Skin epidermis (tissue), 12 donors: ENCODE measurements around the gene CCNI.
"Not testable (repeated sequence)": the region's sequence is repeated elsewhere in the genome, so short reads cannot be mapped to it uniquely, and the experiment has no call there.

Experiments used
- H3K27ac ChIP-seq, 21 experiments: fragments of 200-600 bp; sonication (generic) in 11 of 21; one replicate each; pipeline ENCODE4 v1.5.0; 2020; ENCODE audit warnings: mild to moderate bottlenecking in 3 of 21, inconsistent platforms in 2 of 21, moderate library complexity in 2 of 21
- H3K4me3 ChIP-seq, 7 experiments: fragments of 200-600 bp; sonication (generic) in 2 of 7; one replicate each; pipeline ENCODE4 v1.5.0; 2020; ENCODE audit warnings: inconsistent platforms in 2 of 7, mild to moderate bottlenecking in 2 of 7, moderate library complexity in 1 of 7

The CCNI gene

DNA sequence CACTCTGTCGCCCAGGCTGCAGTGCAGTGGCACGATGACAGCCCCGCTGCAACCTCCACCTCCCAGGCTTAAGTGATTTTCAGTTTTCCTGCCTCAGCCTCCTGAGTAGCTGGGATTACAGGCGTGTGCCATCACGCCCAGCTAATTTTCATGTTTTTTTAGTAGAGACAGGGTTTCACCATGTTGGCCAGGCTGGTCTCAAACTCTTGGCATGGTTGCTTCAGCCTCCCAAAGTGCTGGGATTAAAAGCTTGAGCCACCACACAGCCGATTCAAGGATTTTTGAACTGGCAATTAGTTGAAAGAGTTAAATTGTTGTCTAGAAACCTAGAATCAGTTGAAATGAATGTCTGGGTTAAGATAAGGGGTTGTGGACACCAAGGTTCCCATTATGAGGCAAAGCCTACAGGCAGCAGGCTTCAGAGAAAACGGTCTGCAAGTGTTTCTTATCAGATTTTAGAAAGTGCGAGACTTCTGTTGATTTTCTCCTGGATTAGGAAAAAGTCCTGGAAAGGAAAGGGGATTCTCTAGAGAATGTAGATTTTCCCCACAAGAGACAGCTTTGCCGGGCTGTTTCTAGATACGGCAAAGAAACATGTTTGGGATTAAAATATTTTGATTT, 8.3 kb upstream of the CCNI start:
- Histone ChIP-seq H3K4me3 (no peak overlapping the region), H3K27ac (no peak overlapping the region)

DNA sequence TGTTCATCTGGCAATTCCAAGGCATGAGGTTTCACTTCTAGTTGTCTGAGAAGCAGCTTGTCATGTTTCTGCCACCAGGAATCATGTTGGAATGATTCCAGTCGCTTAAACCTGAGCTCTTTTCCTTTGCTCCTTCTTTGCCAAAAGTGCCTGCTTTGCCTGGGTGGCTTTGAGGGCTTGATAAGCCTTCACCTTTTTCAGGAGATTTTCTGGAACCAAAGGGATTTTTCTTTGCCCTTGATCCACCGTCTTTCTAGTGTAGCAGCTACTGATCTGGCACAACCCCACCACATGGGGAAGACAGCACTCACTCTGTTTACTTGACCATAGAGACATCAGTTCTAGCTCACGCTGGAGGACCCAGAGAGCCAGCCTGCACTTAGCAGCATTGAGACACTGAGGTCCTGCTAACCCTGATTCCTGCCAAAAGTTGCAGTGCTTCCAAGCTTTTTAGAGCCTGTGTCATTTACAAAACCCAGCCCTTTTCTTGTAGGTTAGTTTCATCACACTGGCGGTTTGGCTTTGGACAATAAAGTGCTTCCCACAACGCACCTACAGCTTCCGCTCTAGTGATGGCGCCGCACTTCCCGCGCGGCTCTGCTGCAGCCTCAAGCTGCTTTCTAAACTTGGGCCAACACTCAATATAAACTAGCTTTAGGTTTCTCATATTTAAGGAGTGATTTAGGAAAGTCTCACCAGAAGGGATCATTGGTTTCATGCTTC, 7.3 kb upstream of the CCNI start:
- no peak overlapping the region for H3K27ac ChIP-seq
- H3K4me3 ChIP-seq, result no peak overlapping the region

DNA sequence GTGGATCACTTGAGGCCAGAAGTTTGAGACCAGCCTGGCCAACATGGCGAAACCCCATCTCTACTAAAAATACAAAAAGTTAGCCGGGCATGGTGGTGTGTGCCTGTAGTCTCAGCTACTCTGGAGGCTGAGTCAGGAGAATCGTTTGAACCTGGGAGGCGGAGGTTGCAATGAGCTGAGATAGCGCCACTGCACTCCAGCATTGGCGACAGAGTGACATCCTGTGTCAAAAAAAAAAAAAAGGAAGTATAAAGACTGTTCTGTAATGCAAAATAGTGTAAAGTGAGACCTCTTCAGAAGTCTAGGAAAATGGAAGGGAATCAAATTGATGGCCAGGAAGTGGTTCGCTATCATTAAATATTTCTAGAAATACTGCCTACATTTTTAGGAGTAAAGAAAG, 5.0 kb upstream of the CCNI start:
- H3K27ac ChIP-seq, H3K4me3 ChIP-seq: not testable (repeated sequence)

DNA sequence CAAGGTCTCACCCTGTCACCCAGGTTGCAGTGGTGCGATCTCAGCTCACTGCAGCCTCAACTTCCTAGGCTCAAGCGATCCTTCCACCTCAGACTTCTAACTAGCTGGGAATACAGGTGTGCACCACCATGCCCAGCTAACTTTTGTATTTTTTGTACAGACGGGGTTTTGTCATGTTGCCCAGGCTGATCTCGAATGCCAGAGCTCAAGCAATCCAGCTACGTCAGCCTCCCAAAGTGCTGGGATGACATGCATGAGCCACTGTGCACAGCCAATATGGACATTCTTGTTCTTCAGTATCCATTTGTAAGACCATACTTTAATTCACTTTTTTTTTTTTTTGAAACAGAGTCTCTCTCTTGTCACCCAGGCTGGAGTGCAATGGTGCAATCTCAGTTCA, 3.5 kb upstream of the CCNI start:
- Histone ChIP-seq H3K27ac (no peak overlapping the region), H3K4me3 (no peak overlapping the region)

DNA sequence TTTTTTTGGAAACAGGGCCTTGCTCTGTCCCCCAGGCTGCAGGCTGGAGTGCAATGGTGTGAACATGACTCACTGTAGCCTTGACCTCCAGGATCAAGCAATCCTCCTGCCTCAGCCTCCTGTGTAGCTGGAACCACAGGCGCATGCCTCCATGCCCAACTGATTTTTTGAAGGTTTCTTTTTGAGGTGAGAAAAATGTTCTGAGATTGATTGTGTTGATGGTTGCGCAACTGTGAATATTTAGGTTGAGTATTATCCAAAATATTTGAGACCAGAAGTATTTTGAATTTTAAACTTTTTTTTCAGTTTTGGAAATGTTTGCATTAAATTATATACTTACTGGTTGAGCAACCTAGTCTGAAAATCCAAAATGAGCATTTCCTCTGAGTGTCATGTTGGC, 2.6 kb upstream of the CCNI start:
- no peak overlapping the region for H3K4me3 ChIP-seq
- no peak overlapping the region for H3K27ac ChIP-seq

DNA sequence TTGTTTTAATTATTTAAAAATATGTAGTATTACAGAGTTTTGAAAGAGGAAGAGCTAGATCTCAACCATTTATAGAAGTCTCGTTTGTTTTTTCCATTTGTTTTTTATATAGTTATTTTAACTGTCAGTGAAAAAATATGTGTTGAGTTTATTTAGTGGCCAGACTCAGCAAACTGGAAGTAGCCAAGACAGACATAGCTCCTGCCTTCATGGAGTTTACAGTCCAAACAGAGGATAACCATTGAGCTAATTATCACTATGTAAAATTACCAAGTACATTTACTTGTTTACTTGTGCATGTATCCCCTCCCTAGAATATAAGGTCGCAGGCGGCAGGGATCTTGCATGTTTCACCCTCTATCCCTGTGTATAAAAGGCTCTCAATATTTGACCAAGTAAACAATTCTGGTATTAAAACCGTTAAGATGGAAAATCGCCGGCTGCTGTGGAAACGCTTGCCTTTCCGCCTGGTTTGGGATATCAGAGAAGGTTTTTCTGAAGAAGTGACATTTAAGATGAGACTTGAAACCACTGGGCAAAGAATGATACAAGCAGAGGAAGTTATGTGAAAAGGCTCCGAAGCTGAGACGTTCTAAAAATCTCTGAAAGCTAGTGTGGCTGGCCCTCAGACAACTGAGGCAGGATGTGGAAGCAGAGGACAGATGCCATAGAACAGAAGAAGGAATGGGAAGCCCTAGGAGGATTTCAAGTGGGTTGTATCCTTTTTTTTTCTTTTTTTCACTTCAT, 1.3 kb upstream of the CCNI start:
- peak overlapping the region in 20 of 21 experiments; percentile 95 to 100 (median 99) for H3K27ac ChIP-seq
- H3K4me3 ChIP-seq, result peak overlapping the region; percentile 66 to 97 (median 94)

DNA sequence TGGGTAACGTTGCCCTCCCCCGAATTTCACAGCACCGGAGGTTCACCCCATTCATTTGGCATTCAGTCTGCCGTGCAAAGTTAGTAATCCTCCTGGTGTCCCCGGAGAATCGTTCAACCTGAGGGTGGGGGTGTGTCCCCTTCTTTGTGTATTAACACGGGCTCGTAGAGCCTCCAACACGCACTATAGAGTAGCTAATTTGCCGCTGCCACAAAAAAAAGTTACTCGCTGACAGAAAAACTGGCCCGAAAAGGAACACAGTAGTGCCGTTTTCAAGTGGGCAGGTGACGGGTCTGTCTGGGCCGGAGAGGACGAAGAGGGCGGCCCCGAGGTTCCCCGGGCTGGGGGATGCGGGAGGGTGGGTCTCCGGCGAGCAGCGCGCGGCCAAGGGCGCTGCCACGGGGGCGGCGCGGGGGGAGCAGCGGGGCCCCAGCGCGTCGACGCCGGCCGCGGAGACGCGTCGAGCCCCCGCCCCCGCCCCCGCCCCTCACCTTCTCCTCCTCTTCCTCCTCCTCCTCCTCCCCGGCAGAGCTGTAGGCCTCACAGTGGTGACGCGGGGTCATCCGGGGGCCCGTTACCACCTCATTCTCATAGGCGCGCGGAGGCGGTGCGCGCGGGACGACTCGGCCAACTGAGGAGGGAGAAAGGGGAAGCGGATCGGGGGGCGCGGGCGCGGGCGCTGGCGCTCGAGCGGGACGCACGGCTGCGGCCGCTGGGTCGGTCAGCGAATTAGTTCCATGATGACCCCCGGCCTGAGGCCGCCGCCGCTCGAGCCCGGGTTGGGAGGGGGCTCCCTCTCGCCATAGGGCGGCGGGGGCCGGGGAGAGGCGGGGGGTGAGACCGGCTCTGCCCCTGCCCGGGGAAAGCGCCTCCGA, 571 bp downstream of the CCNI start:
- peak overlapping the region; percentile 66 to 97 (median 94) for H3K4me3 ChIP-seq
- peak overlapping the region; percentile 95 to 100 (median 99) for H3K27ac ChIP-seq

DNA sequence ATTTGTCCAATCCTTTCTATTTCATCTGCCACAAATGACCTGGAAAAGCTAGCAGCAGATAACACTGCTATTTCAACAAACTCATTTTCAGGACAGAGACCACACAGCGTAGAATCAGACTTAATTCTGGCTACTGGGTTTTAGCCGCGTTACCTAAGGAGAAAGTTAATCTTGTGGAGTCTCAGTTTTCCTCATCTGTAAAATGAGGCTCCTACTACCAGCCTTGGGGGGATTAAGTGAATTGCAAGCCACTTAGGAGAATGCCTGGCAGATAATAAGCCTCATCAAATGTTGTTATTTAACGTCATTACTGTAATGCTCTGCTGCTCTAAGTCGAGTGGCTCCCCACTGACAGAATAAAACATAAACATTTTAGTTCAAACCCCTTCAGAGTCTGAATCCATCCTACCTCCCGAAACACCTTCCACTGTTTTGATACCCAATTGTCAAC, 1.4 kb downstream of the CCNI start:
- Histone ChIP-seq H3K27ac (peak overlapping the region in 19 of 21 experiments; percentile 95 to 100 (median 99)), H3K4me3 (peak overlapping the region; percentile 66 to 97 (median 94))

DNA sequence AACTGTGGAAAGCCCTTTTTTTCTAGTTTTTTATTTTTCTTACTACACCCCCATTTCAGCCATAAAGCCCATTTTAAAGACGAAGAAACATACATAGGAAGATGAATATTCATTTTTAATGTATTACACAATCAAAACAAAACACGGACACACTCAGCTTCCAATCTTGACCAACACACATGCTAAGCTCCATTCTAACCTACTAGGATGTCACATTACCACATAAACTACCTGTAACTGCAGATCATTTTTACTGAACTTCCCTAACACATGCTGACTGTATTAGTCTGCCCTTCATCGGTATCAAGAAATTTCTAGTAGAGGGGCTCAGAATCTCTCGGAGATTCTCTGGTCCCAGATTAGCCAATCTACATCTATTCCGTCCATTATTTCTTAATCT, 1.8 kb downstream of the CCNI start:
- peak overlapping the region; percentile 66 to 97 (median 94) for H3K4me3 ChIP-seq
- peak overlapping the region in 13 of 21 experiments; percentile 95 to 100 (median 99) for H3K27ac ChIP-seq

DNA sequence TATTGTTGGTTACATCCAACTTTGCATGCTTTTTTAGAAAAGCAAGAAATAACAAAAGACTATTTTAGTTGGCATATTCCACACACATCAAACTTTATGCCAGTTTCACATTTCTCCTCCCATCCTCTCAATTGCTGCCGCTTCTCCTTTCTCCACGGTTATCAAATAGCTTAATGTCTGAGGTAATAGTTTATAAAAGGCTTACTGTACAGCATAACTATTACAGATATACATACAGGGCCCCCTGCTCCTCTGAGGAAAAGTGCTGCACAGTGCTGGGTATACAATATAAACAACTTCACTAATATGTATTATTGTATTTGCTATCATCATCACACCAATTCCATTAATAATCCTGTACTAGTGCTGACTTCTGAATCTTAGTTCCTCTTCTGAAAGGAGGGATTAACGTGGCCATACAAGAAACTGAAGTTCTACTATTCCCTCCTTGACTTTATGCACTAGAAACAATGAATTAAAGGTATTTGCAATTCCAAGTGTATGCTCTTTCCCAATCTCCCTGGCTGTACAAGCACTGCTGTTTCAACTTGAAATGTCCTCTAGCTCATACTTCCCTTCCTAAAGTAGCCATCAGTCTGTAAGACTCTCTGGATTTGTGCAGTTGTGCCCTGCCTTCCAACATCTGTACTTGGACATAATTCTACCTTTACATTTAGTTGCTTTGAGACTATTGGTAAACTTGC, 2.5 kb downstream of the CCNI start:
- peak overlapping the region in 10 of 21 experiments; percentile 13 to 100 (median 97) for H3K27ac ChIP-seq
- H3K4me3 ChIP-seq, result peak overlapping the region in 5 of 7 experiments; percentile 66 to 97 (median 94)

DNA sequence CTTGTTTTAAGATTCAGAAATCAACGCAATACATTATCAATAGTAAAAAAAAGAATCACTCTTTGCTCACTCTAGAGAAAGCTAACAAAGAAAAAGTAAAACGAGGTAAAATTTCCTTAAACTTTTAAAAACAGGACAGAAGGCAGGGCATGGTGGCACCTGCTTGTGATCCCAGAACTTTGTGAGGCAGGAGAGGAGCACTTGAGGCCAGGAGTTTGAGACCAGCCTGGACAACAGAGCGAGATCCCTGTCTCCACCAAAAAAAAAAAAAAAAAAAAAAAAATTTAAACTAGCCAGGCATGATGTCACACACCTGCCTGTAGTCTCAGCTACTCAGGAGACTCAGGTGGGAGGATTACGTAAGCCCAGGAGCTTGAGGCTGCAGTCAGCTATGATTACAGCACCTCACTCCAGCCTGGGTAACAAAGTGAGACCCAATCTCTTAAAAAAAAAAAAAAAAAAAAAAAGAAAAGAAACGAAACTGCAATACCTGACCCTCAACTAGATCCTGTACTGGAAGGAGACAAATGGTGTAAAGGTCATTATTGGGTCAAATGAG, 3.5 kb downstream of the CCNI start:
- no peak overlapping the region for H3K4me3 ChIP-seq
- peak overlapping the region in 1 of 21 experiments; percentile 17 for H3K27ac ChIP-seq

DNA sequence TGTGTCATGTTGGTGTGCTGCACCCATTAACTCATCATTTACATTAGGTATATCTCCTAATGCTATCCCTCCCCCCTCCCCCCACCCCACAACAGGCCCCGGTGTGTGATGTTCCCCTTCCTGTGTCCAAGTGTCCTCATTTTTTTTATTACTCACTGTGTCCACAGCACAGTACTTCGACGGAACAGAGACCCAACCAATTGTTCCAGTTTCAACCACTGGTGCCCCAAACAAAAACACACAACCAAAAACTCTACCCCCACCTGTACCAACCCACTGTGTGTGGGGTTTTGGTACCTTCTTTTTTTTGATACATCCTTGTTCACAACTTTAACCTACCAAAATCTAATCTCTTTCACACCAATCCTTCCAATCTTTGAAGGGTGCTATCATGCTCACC, 6.3 kb downstream of the CCNI start:
- not testable (repeated sequence) for H3K27ac ChIP-seq, H3K4me3 ChIP-seq

DNA sequence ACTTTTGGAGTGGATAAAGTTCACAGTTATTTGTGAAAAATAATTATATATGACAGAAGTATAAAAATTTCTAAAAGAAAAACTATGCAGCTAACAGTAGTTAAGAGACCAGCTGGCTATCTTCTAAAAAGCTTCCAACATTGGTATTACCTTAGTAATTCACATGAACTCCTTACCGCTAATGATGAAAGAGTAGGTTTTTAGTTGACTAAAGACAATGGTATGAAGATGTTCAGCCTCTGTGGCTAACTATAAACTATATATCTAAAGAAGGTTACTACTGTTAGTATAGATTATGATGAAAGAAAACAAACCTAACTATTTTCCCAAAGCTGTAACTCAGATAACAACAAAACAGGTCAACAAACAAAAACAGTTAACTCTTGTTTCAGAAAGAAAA, 10.4 kb downstream of the CCNI start:
- H3K4me3 ChIP-seq, result no peak overlapping the region
- no peak overlapping the region for H3K27ac ChIP-seq

DNA sequence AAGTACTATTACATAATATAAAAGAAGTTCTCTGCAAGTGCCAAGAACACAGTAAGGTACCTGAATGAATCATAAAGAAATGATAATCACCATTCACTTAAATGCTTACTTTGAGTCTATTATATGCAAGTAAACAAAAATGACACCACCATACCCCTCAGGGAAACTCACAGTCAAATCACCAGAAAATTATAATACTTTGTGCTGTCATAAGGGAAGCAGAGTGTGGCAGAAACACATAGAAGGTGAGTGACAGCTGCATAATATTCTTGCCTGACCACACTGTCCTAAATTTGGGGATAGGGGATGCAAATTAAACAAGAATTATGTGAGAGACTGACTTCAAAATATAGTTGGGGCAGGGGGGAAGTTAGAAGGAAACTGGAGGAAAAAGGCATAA, 12.9 kb downstream of the CCNI start:
- H3K27ac ChIP-seq, result no peak overlapping the region
- no peak overlapping the region for H3K4me3 ChIP-seq

DNA sequence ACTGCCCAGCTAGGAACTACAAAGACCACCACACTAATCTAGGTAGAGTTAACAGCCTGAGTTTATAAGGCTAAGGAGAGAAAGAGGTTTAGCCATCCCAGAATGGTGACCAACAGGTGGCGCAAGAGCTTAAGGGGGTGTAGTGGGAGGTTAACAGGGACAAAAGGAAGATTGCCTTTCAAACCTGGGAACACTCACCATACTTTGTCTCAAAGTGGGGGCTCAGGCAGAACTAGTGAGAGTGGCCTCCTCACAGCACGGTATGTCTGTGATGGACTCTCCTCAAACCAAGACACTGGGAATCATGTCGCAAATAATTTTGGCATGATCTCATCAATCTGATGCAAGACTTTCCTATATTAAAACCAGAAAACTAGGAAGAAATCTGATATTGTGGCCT, 23.4 kb downstream of the CCNI start:
- Histone ChIP-seq H3K27ac (peak overlapping the region in 2 of 21 experiments; percentile 7 to 38), H3K4me3 (no peak overlapping the region)

DNA sequence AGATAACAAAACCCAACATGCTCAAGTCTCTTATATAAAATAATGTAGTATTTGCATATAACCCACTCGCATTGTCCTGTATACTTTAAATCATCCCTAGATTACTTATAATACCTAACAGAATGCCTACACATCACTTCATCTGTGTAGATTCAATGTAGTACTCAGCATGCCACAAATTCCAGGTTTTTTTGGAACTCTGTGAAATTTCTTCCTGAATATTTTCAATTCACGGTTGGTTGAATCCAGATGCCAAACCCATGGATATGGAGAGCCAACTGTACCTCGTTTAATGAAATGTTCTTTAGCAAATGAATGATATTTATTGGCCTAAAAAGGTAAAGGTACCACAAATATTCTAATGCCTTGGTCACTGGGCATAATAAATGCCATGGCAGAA, 24.8 kb downstream of the CCNI start:
- Histone ChIP-seq H3K27ac (peak overlapping the region in 1 of 21 experiments; percentile 13), H3K4me3 (no peak overlapping the region)

DNA sequence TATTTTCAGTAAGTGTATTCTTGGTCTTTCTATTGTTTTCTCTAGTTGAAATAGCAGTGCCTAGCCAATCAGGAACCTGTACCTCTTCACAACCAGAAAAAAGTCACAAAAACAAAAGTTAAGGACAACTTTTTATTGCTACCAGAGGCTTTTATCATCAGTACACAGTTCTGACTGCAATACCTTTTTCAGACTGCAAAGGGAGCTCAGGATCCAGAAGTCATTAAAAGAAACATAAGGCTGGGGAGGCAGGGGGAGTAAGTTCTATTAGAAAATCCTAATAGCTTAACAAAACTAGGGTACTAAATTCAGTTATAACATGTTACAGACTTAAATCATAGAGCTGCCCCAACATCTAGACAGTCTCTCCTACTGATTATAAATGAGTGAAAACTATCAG, 28.8 kb downstream of the CCNI start:
- no peak overlapping the region for H3K27ac ChIP-seq

DNA sequence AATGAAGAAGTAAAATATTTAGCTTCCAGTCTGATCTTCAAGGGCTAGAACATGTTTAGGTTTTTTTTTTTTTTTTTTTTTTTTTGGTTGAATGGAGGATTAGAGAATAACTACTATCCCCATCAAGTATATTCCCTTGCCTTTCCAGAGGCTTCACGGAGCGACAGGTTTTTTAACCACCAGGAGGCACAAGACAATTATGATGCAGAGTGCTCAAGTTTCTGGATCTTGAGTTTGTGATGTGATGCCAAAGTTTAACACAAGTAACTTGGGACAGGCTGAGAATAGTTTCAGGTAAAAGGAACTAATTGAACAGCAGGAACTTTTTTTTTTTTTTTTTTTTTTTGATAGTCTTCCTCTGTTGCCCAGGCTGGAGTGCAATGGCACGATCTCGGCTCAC, 30.3 kb downstream of the CCNI start:
- H3K4me3 ChIP-seq, result no peak overlapping the region
- H3K27ac ChIP-seq, result no peak overlapping the region

More for the DNA sequence above, 28.8 kb downstream of the CCNI start:
- no peak overlapping the region for H3K4me3 ChIP-seq
